HG02852 (cell line): ENCODE results near the gene WDR89.
A peak's percentile ranks its signal among the peaks of the same experiment; 100 is the strongest.
"Not testable (repeated sequence)": the region's sequence is repeated elsewhere in the genome, so short reads cannot be mapped to it uniquely, and the experiment has no call there.

Experiments
- ATAC-seq: cut with Tn5 transposase; IDR thresholded peaks from one replicate; pipeline ENCODE4 v1.9.1; 2021; ENCODE audit warnings: mild to moderate bottlenecking, moderate library complexity; ENCODE audit not compliant: unreplicated experiment

WDR89 gene

GRCh38 chr14:63641473-63642228 lies at the start of gene WDR89:
Gene WDR89 (minus strand): TSS chr14:63641871. CDS start chr14:63599942, 41,929 bp downstream.
- peak; percentile 81 for ATAC-seq

- ATAC-seq, result no peak
These were observed 47.5 kb upstream of the WDR89 start for GRCh38 chr14:63689132-63689531.

GRCh38 chr14:63686926-63687325 lies 45.3 kb upstream of the WDR89 start:
- no peak for ATAC-seq

- ATAC-seq, result no peak
These were observed 43.7 kb upstream of the WDR89 start for GRCh38 chr14:63685401-63685800.

- no peak for ATAC-seq
These were observed 41.3 kb upstream of the WDR89 start for GRCh38 chr14:63682727-63683593.

- no peak for ATAC-seq
These were observed 36.9 kb upstream of the WDR89 start for GRCh38 chr14:63678536-63678935.

- ATAC-seq, result no peak
These were observed 36.3 kb upstream of the WDR89 start for GRCh38 chr14:63677891-63678379.

- ATAC-seq, result no peak
These were observed 34.9 kb upstream of the WDR89 start for GRCh38 chr14:63676615-63677014.

GRCh38 chr14:63673886-63674497 lies 32.3 kb upstream of the WDR89 start:
- no peak for ATAC-seq

GRCh38 chr14:63673255-63673654 lies 31.6 kb upstream of the WDR89 start:
- ATAC-seq, result no peak

GRCh38 chr14:63672417-63673180 lies 30.9 kb upstream of the WDR89 start:
- ATAC-seq, result no peak

GRCh38 chr14:63671987-63672386 lies 30.3 kb upstream of the WDR89 start:
- no peak for ATAC-seq

- no peak for ATAC-seq
These were observed 29.0 kb upstream of the WDR89 start for GRCh38 chr14:63670692-63671091.

- no peak for ATAC-seq
These were observed 24.7 kb upstream of the WDR89 start for GRCh38 chr14:63666335-63666734.

- no peak for ATAC-seq
These were observed 22.0 kb upstream of the WDR89 start for GRCh38 chr14:63663428-63664341.

- no peak for ATAC-seq
These were observed 21.1 kb upstream of the WDR89 start for GRCh38 chr14:63662776-63663175.

GRCh38 chr14:63661881-63662280 lies 20.2 kb upstream of the WDR89 start:
- not testable (repeated sequence) for ATAC-seq

GRCh38 chr14:63659726-63660125 lies 18.1 kb upstream of the WDR89 start:
- ATAC-seq, result no peak

GRCh38 chr14:63656194-63656593 lies 14.5 kb upstream of the WDR89 start:
- ATAC-seq, result no peak

- no peak for ATAC-seq
These were observed 13.3 kb upstream of the WDR89 start for GRCh38 chr14:63654936-63655335.
